Esophagus squamous epithelium (tissue), 4 donors: ENCODE measurements around the gene CROCC.
"Not testable (repeated sequence)": the region's sequence is repeated elsewhere in the genome, so short reads cannot be mapped to it uniquely, and the experiment has no call there.

Experiments
- CTCF ChIP-seq, 6 experiments: fragments of 450-650 bp in 4 of 6; fragments of 200-600 bp in 2 of 6; sonication (generic) in 2 of 6; IDR thresholded peaks; one replicate each; pipeline ENCODE4 v1.5.1; 2016 to 2019; ENCODE audit warnings: antibody characterized with exemption in 6 of 6, mild to moderate bottlenecking in 4 of 6, moderate library complexity in 4 of 6
- POLR2A ChIP-seq, 4 donors: fragments of 450-650 bp; IDR thresholded peaks; one replicate each; pipeline ENCODE4 v1.6.1; 2017; ENCODE audit warnings: antibody characterized with exemption in 4 of 4, mild to moderate bottlenecking in 4 of 4, moderate library complexity in 3 of 4

DNA sequence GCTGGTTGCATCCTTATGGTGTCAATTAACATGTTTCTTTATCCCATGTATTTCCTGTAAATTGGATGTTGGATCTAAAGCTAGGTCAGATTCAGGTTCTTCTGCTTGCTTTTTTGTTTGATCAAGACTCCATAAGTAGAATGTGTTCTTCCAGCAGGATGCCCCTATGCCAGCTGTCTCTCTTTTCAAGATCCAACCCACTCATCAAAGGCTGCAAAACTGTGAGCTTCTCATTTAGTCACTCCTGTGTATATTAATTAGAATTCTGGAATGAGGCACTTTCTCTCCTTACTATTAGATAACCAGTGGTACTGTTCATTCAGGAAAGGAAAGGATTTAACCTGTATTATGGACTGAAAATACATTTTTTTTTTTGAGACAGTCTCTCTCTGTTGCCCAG lies 12.2 kb downstream of the CROCC start:
- not testable (repeated sequence) for TF ChIP-seq POLR2A, CTCF (IDR thresholded peaks at IDR 0.05)
